GM21381 (cell line): ENCODE measurements around the gene BLMH.

ENCODE experiments used
- ATAC-seq: cut with Tn5 transposase; IDR thresholded peaks from one replicate; pipeline ENCODE4 v1.9.1; 2021; ENCODE audit warnings: mild to moderate bottlenecking, moderate library complexity; ENCODE audit not compliant: unreplicated experiment

Gene BLMH

DNA sequence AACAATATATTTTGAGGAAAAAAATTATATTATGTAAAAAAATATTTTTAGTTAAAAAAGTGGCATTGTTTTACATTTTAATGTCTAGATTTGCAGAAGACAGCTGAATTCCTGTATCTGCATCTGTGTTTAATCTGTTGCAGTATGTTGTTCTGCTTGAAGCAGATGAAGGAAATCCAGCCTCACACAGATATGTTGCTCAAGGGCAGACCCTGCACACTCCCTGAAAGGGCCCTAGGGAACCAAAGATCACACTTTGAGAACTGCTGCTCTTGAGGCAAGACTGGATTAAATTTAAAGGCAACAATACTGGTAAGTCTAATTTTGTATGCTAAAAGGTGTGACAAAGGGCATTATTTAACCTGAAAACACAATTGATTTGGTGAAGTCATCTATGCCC lies 39.8 kb downstream of the BLMH start:
- no peak for ATAC-seq

DNA sequence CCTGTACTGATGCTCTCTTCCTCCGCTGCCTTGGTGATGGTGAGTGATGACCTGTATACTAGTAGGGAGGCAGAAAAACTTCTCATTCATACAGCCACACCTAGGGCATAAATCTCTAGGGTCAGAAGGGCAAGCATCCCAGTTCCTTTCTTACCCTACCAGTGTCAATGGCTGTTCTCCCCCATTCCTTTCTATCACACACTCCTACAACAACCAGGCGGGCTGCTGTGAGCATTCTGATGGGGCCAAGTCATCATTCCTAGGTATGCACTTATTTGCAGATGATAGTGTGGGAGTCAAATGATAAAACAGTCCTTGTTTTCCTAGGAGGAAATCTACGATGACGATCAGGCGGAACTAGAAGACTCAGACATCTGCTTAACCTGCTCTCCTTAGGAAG lies 42.3 kb downstream of the BLMH start:
- ATAC-seq: no peak

DNA sequence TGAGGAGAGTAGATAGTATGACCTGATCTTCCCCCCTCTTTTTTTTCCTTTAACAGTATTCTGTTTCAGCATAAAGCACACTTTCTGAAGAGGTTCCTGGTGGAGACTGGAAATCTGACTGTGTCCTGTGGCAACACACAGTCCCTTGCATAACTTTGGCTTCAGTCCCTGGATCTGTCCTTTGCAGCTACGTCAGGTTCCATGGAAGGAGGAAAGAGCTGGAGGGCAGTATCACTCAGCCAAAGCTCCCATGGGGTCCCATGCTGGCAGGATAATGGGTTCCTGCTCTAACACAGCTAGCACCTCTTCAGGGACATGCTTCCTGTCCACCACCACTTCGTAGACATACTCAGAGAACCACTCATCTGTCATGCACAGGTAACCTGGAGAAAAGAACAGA lies 43.0 kb downstream of the BLMH start:
- ATAC-seq: no peak

DNA sequence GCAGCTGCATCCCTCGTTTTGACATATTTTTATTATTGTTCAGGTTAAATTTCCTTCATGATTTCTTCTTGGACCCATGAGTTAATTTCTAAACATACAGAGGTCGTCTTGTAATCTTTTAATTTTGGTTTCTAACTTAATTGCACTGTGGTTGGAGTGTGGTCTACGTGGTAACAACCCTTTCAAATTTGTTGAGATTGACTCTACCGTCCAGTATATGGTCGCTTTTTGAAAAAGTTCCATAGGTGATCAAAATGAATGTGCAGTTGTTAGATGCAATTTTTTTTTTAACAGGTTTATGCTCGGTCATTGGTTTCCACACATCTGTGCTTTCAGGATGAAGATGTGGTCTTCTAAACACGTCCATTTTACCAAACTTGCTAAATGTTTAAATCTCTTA lies 45.3 kb downstream of the BLMH start:
- no peak for ATAC-seq

DNA sequence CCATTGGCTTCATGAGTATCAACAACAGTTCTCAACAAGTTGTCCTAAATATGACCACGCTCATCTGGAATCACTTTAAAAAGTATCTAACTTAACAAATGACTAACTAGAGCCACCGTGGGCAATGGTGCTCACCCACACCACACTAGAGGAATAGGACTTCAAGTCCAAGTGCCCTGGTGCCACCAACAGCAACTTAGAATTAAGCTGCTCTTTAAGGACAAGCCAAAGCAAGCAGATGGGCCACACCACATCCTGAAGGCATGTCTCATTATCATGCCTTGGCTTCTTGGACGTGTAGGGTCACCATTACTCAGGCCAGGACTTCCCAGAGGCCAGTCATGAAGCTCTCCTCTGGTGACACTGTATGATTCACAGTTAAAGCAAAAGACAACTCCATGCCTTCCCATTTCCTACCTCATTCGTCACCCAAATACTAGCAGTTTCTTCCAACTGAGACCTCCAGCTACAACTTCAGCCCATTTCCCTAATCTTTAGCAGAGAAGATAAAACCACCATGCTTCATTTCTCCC lies 46.8 kb downstream of the BLMH start:
- no peak for ATAC-seq

DNA sequence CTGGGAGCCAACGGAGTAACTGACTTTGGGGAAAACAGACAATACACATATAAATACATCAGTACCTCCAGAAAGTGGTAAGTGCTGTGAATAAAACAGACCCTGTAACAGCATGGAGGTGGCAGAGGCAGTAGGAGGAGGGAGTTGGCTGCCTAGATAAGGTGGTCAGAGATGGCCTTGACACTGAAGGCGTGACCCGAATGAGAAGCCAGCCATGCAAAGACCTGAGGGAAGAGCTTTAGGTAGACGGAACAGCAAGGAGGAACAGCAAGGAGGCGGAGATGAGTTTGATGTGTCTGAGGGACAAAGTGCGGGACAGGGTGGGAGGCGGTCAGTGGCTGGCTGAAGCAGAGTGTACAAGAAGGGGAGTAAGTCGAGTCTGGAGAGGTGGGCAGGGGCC lies 48.2 kb downstream of the BLMH start:
- ATAC-seq: no peak

DNA sequence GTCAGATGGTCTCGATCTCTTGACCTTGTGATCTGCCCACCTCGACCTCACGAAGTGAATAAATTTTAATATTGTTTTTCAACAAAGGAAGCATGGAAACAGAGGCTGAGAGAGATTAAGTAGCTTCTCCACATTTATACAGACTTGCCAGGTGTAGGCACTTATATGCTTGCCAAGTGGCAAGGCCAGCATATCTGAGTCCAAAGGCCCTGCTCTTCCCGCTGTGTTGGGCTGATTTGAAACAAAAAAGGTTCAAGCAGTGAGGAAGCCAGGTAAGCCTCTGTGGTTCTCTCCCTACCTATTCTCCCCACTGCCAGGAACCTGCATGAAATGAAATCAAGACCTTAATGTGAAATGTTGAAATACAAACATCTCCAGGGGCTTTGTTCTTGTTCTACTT lies 48.7 kb downstream of the BLMH start:
- ATAC-seq: no peak

DNA sequence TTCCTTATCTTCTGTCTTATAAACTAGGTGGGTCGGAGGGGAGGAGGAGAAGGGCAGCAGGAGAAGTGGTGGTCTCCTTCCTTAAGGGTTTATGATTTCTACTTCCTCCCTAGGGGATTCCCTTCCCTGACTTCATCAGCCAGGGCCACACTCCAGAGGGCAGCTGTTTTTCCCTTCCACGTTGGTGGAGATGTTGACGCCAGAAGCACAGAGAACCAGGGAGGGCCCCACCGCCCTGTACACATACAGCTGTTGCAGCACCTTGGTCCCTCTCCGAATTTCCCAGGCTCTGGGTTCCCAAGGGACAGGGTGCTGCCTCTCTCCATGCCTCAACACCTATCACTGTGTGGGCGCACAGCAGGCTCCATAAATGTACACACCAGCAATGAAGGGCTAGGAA lies 50.7 kb downstream of the BLMH start:
- no peak for ATAC-seq

DNA sequence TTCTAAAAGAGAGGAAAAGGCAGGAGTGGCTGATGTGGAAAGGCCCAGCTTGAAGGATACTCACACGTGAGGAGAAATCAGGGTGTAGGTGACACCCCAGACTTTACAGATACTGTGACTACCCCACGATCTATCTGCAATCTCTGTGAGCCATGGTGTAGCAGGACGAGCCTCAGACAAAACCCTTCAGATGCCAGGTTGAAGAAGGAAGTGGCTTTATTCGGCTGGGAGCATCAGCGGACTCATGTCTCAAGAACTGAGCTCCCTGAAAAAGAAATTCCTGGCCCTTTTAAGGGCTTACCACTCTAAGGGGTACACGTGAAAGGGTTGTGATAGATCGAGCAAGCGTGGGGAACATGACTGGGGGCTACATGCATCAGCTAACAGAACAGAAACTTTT lies 51.6 kb downstream of the BLMH start:
- ATAC-seq: no peak

DNA sequence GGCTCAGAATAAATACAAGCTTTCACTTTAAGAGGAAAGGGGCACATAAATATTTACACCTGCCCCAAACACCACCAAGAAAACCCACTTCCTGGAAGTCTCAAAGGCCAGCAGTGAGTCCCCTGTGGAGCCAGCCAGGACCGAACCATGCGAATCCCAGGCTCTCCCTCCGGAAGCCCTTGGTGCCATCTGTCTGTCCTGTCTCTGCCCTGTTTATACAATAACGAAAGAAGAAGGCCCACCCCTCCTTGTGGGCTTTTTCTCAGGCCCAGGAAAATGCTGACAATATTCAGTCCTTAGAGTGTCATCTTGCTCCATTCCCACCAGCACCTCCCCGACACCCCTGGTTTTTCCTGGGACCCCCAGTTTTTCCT lies 52.7 kb downstream of the BLMH start:
- no peak for ATAC-seq

DNA sequence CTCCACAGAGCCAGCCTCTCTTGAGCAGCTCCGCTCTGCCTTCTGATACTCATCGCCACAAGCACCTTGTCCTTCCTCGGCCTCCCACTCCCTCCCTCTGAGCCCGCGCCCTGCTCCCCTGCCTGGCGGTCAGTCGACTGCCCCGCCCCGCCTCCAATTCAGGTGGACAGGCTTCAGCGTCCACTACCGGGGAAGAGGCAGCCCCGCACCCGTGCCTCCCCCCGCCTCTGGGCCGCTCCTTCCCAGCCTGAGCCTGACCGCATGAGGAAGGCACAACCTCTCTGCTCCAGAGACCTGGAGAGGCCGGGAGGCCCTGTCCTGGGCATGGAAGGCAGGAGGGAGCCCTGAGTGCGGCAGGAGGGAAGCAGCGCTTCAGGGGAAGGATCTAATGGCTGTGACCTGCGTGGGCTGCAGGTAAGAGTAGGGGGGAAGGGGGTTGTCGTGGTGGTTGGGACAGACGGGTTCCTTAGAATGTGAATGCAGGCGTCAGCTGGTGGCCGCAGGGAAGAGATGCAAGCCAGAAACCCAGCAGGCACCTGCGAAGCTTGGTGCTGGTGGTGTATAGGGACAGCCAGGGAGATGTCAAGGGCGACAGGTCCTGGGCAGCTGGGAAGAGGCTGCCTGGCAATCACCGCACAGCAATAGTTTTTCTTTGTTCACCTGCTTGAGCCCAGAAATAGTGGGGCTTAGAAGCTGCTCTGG lies 53.2 kb downstream of the BLMH start:
- ATAC-seq: no peak

DNA sequence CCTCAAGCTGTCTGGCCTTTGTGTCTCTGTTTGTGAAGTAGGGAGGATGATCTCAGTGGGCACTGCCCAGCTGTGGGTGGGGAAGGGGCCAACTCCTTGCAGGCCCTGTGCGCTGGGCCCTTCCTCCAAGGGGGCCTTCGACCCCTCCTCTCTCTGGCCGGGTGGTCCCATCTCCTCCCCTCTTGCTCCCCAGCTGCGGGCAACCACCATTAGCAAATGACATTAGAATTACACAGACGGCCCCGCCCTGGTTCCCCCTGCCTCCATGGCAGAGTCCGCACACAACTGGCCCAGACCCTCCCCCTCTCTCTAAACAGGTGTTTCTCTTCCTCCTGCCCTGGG lies 53.8 kb downstream of the BLMH start:
- no peak for ATAC-seq

DNA sequence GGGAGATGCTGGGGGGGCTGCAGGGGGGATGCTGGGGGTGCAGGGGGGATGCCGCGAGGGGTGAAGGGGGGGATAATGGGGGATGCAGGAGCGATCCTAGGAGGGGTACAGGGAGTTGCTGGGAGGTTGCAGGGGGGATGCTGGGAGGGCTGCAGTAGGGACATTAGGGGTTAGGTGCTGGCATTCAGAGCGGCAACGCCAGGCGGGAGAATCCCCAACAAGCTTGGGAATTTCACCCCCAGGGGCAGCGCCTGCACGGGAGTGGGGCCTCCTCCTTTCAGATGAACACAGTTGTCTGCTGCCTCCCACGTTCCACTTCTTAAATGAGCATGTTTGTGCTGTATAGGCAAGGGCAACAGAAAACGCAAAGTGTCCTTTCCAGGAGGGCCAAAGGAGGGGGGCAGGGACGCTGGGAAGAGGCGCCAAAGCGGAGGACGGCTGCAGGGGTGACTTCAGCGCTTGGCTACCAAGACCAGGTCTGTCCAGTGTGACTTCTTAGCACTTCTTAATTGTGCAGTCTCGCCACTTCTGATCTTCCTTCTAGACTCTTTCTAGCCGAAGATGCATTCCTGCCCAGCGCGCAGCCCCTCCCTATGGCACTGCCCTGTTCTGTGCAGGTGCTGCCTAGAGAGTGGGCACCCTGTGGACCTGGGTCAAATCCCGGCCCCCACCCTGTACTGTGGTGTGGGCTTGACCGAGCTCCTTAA lies 54.3 kb downstream of the BLMH start:
- ATAC-seq: no peak

DNA sequence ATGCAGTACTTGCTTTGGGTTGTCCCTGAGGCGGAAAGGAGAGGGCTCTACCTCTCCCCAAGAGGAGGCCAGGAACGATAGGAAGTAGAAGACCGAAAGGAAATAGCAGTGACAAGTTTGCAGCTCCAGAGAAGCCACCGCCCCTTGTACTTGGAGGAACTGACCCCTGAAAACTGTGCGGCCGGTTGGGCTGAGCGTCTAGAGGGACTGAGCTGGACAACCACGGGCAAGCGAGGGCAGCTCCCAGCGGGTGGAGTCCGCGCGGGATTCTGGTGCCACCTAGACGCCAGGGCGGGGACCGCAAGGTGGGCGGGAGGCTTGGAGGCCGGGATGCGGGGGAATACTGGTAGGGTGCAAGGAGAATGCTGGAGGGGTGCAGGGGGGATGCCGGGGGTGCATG lies 55.0 kb downstream of the BLMH start:
- ATAC-seq: no peak

DNA sequence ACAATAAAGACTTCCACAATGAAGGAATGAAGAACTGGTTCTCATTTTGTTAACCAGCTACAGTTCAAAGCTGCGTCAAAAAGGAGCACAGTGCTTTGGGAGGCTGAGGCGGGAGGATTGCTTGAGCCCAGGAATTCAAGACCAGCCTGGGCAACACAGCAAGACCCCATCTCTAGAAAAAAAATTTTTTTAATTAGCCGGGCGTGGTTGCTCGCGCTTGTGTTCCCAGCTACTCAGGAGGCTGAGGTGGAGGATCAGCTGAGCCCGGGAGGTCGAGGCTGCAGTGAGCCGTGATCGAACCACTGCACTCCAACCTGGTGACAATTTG lies 55.5 kb downstream of the BLMH start:
- no peak for ATAC-seq

DNA sequence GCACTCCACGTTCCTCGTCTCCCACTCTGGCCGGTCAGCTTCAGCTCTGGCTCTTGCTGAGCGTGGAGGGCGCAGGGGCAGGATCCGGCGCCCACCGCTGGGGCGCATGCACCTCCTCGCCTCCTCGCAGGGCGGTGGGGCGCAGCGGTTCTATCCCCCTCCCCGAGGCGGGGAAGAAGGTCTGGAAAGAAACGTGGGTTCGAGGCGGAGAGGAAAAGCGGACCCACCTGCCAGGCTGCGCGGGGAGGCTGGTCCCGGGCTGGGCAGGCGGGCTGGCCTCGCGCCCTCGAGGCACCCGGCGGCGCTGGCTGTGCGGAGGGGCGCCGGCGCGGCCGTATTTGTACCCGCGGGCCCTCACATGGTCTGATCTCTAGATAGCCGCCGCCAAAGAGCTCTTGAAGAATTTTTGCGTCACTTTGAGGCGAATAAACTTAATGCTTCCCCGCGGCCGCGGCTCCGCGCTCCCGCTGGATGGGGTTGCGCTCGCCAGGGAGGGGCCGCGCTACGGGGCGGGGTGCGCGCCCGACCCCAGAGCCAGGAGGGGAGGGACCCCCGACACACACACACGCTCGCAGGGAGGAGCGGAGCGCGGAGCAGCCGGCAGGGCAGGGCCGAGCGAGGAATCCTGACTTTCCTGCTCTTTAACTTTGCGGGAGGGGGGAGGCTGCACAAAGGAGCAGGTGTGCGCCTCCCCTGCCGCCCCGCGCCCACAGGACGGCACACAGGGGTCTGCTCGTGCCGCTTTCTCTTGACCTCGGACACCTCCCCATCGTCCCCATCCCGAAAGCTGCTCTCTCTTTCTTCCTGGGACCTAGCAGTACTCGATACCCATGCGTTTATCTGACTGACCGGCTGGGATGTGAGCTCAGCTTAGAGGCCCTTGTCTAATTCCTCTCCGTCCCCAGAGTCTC lies 56.1 kb downstream of the BLMH start, which contains the start of gene SLC6A4:
Gene SLC6A4 (minus strand): TSS at position 312 of the 911 bp plus-strand sequence. CDS start 13,739 bp downstream, outside the sequence.
- ATAC-seq: no peak

DNA sequence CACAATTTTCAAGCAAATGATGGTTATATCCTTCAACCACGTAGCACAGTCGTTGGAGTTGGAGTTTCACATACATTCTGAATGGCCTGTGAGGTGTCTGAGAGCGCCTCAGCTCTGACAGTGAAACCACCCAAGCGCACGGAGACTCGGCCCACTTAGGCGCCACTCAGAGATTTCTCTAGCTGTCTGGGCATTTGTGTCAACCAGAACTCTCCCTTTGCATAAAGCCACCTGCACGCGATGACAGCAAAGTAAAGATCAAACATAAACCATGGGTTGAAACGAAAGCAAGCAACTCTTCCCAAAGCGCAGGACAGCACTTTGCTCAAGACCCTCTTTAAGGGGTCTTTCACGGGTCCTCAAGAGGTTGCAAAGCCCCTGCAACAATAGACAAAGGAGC lies 56.8 kb downstream of the BLMH start:
- ATAC-seq: no peak

DNA sequence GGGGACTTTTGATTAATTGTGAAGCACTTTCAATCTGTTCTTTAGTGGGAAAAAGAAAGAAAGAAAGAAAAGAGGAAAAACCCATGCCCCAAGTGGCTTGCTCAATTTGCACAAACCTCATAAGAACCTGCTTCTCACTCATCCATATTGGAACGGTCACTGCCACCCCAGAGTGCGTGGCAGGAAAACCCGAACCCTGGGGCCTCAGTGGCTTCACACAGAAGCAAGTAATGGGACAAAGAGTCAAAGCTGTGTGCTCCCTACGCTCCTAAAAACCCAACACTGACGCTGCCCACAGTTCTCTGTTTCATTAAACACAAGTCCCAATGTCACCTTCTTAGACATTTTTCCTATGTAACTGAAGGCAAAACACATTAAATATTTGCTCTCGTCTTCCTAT lies 57.4 kb downstream of the BLMH start:
- ATAC-seq: no peak

DNA sequence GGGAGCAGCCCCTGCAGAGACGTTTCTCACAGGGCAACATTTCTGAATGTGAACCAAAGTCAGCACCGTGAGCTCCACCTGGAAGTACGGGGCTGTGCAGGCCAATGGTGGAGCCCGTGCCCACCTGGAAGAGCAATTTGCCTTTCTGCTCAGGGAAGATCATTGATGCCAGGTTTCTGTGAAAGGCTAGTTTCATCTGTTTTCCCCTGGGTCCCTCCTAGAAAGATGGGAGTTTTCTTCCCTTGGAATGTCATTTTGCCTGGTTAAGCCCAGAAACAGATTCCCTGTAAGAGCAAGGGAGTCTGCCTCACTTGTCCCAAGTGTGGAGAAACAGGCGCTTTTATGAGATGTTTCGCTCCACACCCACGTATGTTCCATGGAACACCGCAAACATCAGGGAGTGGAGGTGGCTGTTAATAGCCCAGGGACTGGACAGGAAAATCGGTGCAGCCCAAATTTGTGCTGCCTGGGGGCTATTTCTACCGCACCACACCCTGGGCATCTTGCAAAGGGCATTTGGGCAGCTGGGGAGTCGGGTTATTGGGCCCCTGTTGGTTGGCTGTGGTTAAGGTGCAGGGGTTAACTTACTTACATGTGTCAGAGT lies 58.8 kb downstream of the BLMH start:
- no peak for ATAC-seq

DNA sequence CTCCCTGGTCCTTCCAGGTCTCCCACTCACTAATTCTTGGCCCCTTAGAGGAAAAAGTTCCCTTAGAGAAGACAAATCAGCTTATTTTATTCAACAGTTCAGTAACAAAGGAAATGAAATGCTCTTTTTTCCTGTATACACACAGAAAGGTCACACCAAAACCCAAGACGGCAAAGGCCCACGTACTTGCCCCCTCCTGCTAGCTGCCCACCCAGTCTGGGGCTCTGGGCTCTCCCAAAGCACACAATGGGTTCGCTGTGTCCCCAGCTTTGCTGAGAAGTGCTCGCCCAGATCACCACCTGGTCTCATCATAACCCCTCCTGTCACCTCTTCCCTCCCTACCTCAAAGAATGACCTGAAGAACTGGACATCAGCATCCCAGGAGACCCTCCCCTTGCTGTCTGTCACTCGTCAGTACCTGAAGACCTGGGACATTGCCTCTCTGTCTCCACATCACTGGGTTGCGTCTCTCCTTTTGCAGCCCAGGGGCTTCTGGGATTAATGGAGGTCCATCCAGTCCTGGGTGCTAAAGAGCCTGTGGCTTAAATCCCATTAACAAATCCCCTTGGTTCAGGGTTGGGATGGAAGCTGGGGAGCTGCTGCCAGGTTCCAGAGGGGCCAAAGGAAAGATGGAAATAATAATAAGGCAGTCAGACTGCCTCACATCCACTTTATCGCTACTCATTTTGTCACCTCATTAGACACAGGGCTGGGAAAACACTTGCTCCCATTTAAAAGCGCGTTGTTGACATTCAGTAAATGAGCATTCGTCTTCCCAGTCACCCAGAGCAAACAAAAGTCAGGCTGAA lies 59.5 kb downstream of the BLMH start:
- no peak for ATAC-seq
